ENCODE measurements around the gene PPP1R36.

DNA sequence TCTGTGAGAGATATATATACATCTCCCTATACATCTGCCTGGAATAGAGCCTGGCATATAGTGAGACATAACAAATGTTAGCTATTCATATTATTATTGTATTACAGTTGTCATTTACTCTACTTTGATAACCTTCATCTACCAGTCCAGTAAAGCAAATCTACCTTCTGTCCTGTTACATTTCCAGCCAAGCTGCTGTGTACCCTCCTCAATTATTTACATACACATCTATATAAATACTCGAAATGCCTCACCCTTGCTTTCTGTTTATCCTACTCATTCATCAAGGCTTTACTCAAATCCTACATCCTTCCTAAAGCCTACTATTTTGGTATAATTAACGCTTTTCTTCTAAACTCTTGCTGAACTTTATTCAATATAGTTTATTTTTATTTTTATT, 36.5 kb upstream of the PPP1R36 start:
- TF ChIP-seq, protein P1, sequence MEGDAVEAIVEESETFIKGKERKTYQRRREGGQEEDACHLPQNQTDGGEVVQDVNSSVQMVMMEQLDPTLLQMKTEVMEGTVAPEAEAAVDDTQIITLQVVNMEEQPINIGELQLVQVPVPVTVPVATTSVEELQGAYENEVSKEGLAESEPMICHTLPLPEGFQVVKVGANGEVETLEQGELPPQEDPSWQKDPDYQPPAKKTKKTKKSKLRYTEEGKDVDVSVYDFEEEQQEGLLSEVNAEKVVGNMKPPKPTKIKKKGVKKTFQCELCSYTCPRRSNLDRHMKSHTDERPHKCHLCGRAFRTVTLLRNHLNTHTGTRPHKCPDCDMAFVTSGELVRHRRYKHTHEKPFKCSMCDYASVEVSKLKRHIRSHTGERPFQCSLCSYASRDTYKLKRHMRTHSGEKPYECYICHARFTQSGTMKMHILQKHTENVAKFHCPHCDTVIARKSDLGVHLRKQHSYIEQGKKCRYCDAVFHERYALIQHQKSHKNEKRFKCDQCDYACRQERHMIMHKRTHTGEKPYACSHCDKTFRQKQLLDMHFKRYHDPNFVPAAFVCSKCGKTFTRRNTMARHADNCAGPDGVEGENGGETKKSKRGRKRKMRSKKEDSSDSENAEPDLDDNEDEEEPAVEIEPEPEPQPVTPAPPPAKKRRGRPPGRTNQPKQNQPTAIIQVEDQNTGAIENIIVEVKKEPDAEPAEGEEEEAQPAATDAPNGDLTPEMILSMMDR (conservative IDR thresholded peaks at IDR 0.05; ENCODE audit: low read depth, low read length) = no peak
- TF ChIP-seq POLR2A (IDR thresholded peaks at IDR 0.05; ENCODE audit: low read depth, low read length) (no peak), RFX5 (IDR thresholded peaks at IDR 0.05; ENCODE audit: low read depth, low read length) (no peak), MAZ (IDR thresholded peaks at IDR 0.05; ENCODE audit: borderline replicate concordance, low read depth, low read length) (no peak), RCOR1 (IDR thresholded peaks at IDR 0.05; ENCODE audit: insufficient replicate concordance, low read length) (no peak), CEBPB (IDR thresholded peaks at IDR 0.05; ENCODE audit: low read depth, low read length) (no peak)
- TF ChIP-seq, protein P2, sequence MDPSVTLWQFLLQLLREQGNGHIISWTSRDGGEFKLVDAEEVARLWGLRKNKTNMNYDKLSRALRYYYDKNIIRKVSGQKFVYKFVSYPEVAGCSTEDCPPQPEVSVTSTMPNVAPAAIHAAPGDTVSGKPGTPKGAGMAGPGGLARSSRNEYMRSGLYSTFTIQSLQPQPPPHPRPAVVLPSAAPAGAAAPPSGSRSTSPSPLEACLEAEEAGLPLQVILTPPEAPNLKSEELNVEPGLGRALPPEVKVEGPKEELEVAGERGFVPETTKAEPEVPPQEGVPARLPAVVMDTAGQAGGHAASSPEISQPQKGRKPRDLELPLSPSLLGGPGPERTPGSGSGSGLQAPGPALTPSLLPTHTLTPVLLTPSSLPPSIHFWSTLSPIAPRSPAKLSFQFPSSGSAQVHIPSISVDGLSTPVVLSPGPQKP (IDR thresholded peaks at IDR 0.05; ENCODE audit: borderline replicate concordance, low read depth, low read length) = no peak
